ENCODE data around the gene RLF. TPM values are rescaled to one million over a fixed set of nuclear protein-coding genes. Genes with fewer than 3 reads are reported as not detected.

RLF gene
- total and polyA plus RNA-seq, 9 of the 15 experiments (the other 6 are each of a cell fraction or from before 2014, with no cell fraction given): 3.6 to 35.0 (median 21.2) TPM

GRCh38 chr1:40176989-40177388 is 15.8 kb downstream of the RLF start (continued):
- TF ChIP-seq THRAP3 (IDR thresholded peaks at IDR 0.05; ENCODE audit: borderline replicate concordance) (peak; percentile 76; the same call in 1 of the 2 replicates), EP300 (IDR thresholded peaks at IDR 0.05; ENCODE audit: low read length) (0 out of 2 replicates have a peak, but pooled peaks have one; percentile 23), MGA (IDR thresholded peaks at IDR 0.05) (peak; percentile 18; the same call in 1 of the 2 replicates), GTF3C2 (IDR thresholded peaks at IDR 0.05; ENCODE audit: borderline replicate concordance, extremely low read depth, insufficient read length) (peak; percentile 72), HDAC1 (IDR thresholded peaks at IDR 0.05) (0 out of 4 replicates have a peak, but pooled peaks of 1 of the 2 experiments have one; percentile 18), KDM1A (IDR thresholded peaks at IDR 0.05) (peak; percentile 24 to 72; a peak in 3 of 4 replicates), ESRRA (IDR thresholded peaks at IDR 0.05; ENCODE audit: borderline replicate concordance, low read depth) (peak; percentile 49; the same call in 1 of the 2 replicates), BCOR (IDR thresholded peaks at IDR 0.05) (peak; percentile 84), ZNF592 (IDR thresholded peaks at IDR 0.05) (0 out of 2 replicates have a peak, but pooled peaks have one; percentile 5)
